K562 (cell line): ENCODE measurements around the gene HDAC7. TPM values are rescaled to one million over a fixed set of nuclear protein-coding genes. Genes with fewer than 3 reads are reported as not detected.

Experiments
- BCLAF1 ChIP-seq, 2 experiments: fragments of 450-650 bp in 1 of 2; IDR thresholded peaks; 2 replicates each; pipeline ENCODE4 v1.6.1; 2011 to 2017; ENCODE audit warnings: low read depth in 2 of 2, antibody characterized with exemption in 1 of 2, borderline replicate concordance in 1 of 2, low read length in 1 of 2, mild to moderate bottlenecking in 1 of 2, mixed read lengths in 1 of 2; ENCODE audit not compliant: control insufficient read depth in 1 of 2
- RBM14 ChIP-seq: fragments of 200-400 bp; formaldehyde crosslinking; IDR thresholded peaks from 2 replicates; pipeline ENCODE4 v1.6.1; 2018; ENCODE audit warnings: low read depth, mild to moderate bottlenecking, low read length, moderate library complexity, borderline replicate concordance; ENCODE audit not compliant: insufficient read depth
- RBM25 ChIP-seq: fragments of 200-400 bp; formaldehyde crosslinking; IDR thresholded peaks from 2 replicates; pipeline ENCODE4 v1.6.1; 2018; ENCODE audit warnings: low read length, low read depth, moderate library complexity; ENCODE audit not compliant: severe bottlenecking
- RBM39 ChIP-seq: fragments of 200-400 bp; formaldehyde crosslinking; optimal IDR thresholded peaks from 2 replicates; pipeline ENCODE3; 2018; ENCODE audit warnings: low read depth, low read length
- SFPQ ChIP-seq: fragments of 200-400 bp; formaldehyde crosslinking; IDR thresholded peaks from 2 replicates; pipeline ENCODE4 v1.6.1; 2017; ENCODE audit warnings: mild to moderate bottlenecking, low read depth, low read length, moderate library complexity
- SRSF9 ChIP-seq: fragments of 200-400 bp; formaldehyde crosslinking; IDR thresholded peaks from 2 replicates; pipeline ENCODE4 v1.6.1; 2017; ENCODE audit warnings: low read depth, low read length, borderline replicate concordance
- ZBTB49 ChIP-seq: sonication (generic); formaldehyde crosslinking; IDR thresholded peaks from 2 replicates; pipeline ENCODE4 v1.8.0; 2022; ENCODE audit warnings: missing genetic modification reagents, mild to moderate bottlenecking, borderline replicate concordance
- ZBTB7A ChIP-seq: IDR thresholded peaks from 2 replicates; pipeline ENCODE4 v1.6.1; 2011; ENCODE audit warnings: low read depth, mild to moderate bottlenecking, low read length, moderate library complexity, borderline replicate concordance; ENCODE audit not compliant: control insufficient read depth
- ZEB2 ChIP-seq: fragments of 450-650 bp; IDR thresholded peaks from 2 replicates; pipeline ENCODE4 v1.6.1; 2016
- ZNF212 ChIP-seq: fragments of 450-650 bp; formaldehyde crosslinking; IDR thresholded peaks from 2 replicates; pipeline ENCODE4 v1.4.0; 2020; ENCODE audit warnings: mild to moderate bottlenecking
- ZNF445 ChIP-seq: fragments of 250-450 bp; sonication (Bioruptor Pico); IDR thresholded peaks from 2 replicates; pipeline ENCODE4 v1.4.0; 2020; ENCODE audit warnings: low read depth, mild to moderate bottlenecking, moderate library complexity
- polyA plus RNA-seq, 8 experiments: library from polyadenylated mRNA; depleted of rRNA in 4 of 8; stranded (reverse) in 5 of 8; unstranded in 3 of 8; fragments of >200 nt; fragmentation: Nextera tagmentation in 2 of 8; fragmentation: Illumina TruSeq in 1 of 8; extraction: Ambion mirVana in 2 of 8; extraction: Trizol in 1 of 8; gene quantifications; 2 replicates each; pipeline versions ENCODE4 v1.2.1 to v1.2.3, GENCODE V29; 2011 to 2014; ENCODE audit warnings: inconsistent platforms in 1 of 8, missing spikeins in 1 of 8
- total RNA-seq, 7 experiments: library from RNA; depleted of rRNA in 6 of 7; stranded (reverse); fragments of >200 nt in 6 of 7; fragmentation: Illumina TruSeq in 2 of 7; extraction: Trizol in 2 of 7; gene quantifications; 2 replicates each; pipeline versions ENCODE4 v1.2.1 to v1.2.3, GENCODE V29; 2011 to 2021; ENCODE audit warnings: low replicate concordance in 1 of 7
- TF ChIP-seq, protein P1 (sequence below): fragments of 250-450 bp; sonication (Bioruptor Pico); IDR thresholded peaks from 2 replicates; pipeline ENCODE4 v1.8.0; 2021; ENCODE audit warnings: moderate library complexity, mild to moderate bottlenecking, inconsistent platforms

The HDAC7 gene
- total and polyA plus RNA-seq, 9 of the 15 experiments (the other 6 are each of a cell fraction or from before 2014, with no cell fraction given), result 2.5 to 129 (median 31.1) TPM

DNA sequence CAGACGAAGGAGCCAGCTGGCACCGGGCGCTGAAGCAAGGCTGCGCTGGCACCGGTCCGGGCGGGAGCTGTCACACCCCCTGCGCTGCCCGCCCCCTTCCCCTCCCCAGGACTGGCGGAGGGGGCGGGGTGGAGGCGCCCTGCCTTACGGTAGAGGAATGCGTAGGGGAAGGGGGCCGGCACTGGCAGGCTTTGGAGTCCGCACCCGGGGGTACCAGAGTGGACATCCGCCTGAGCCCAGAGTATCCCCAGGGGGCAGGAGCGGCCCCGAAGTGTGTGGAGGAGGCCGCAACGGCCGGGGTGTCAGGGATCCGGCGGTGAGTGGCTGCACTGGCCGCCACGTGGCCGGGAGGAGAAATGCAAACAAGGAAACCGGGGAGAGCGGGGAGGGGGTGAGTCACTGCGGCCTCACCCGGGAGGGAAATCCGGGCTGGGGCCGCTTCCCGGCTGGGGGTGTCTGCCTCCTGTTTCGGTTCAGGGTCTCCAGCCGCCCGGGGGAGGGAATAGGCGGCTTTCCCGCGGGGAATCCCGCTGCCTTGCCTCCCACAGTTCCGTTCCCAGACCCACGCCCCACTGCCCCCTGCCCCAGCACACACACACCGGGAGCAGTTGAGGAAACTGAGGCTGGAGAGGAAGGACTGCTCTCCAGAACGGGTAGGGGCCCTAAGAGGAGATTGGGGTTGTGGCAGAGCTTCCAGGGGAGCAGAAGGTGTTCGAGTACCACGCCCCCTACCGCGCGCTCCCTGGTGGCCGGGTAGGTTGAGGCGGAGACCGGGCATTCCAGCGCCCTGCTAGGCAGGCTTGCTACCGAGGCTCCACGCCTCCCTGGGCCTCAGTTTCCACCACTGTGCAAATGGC, 60.6 kb downstream of the HDAC7 start, which contains the start of gene RAPGEF3 (continued):
- TF ChIP-seq RBM25 (no peak), ZBTB49 (CRISPR knock-in tag) (no peak), ZEB2 (no peak), ZNF445 (CRISPR knock-in tag) (no peak), ZNF212 (CRISPR knock-in tag) (no peak), SRSF9 (no peak), SFPQ (no peak), BCLAF1 (IDR thresholded peaks at IDR 0.05; ENCODE audit: borderline replicate concordance in 1 of 2, control insufficient read depth in 1 of 2, low read depth in 2 of 2, low read length in 1 of 2) (no peak), ZBTB7A (no peak), RBM39 (peak; percentile 38), RBM14 (no peak)
- TF ChIP-seq, protein P1, sequence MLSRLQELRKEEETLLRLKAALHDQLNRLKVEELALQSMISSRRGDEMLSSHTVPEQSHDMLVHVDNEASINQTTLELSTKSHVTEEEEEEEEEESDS, result no peak
